Activated T-cell treated with anti-CD3 and anti-CD28 coated beads for 24 hours (primary cell): ENCODE measurements around the gene FAM98B.
"Not testable (repeated sequence)": the region's sequence is repeated elsewhere in the genome, so short reads cannot be mapped to it uniquely, and the experiment has no call there.

Source experiments
- DNase-seq: peaks from one replicate; pipeline ENCODE4 v3.0.0-alpha.2; 2020; ENCODE audit warnings: low read depth

FAM98B gene

DNA sequence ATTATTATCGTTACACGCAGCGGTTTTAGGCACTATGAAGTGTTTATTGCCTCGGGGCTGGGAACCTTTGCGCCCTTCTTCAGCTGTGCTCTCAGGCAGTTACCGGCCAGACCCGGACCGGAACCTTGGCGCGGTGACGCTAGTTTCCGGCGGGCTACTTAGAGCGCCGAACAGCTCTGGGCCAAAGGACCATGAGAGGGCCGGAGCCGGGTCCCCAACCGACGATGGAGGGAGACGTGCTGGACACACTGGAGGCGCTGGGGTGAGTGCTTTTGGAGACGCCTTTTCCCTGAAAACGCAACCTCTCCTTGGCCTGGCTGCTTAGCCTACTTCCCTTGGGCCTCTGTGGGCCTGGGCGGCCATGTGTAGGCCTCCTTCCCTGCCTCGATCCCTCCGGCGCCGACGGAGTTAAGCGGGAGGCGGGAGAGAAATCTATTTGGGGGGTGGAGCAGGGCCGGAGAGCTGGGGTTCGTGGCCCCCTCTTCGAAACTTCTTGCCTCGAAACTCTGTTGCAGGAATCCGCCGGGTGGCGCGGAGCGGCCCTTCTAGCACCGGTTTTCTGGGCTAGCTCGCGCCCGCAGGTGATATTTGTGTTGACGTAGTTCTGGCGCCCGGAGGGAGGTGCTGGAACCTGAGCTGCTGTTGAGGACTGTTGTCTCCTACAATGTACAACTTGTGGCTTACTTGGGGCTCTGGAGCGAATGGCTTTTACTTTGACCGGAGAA lies at the start of gene FAM98B:
Gene FAM98B (plus strand): TSS at position 157 of the 725 bp plus-strand sequence. CDS start 35 bp downstream, at position 192.
- DNase-seq: peak; percentile 89

DNA sequence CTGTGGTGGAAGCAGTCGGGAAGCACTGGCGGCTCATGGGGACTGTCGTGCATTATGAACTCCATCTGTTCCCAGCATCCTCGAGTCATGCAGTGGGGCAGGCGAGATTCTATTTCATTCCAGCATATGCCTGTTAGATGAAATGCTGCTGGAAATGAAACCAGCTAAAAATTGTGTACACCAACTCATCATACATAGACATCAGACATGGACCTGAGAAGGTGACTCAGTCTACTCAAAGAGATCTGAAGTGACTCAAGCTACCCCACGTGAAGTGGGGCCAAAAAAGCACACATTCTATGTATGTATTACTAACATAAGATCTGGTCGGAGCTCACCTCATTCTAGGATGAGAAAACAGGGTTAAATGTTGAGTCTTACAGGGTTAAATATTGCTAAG lies 47.5 kb upstream of the FAM98B start:
- no peak for DNase-seq

DNA sequence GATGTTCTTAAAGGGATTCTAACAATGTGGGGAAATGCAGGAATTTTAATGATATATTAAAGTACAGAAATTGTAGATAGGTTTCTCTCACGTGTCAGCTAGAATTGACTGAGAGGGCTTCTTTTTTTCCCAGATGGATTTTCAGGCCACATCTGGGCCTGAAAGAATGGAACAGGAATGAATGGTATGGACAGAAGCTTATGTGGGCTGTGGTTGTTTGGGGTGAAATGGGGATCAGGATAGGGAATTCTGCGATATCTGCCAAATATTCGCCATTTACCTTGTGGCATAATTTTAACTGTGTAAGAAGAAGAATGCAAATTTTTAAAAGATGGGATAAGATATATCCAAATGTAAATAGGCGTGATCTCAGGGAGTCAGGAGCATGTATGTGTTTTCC lies 45.4 kb upstream of the FAM98B start:
- no peak for DNase-seq

DNA sequence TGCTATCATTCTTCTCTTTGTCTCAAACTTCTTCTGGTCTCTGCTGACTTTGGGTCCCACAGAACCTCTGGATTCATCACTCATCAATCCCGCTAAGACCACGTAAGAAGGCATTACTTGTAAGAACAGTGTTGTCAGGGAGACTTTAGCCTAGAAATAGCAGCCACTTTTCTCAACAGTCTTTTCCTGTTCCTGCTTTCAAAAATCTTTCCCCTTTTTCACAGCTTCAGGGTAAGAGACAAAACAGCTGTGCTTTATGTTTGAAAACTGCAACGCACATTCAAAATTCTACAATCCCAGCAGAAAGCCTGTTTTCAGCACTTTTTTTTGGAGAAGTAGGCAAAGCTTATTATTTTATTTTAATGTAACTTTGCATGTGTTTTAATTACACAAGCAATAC lies 42.0 kb upstream of the FAM98B start:
- DNase-seq: no peak

DNA sequence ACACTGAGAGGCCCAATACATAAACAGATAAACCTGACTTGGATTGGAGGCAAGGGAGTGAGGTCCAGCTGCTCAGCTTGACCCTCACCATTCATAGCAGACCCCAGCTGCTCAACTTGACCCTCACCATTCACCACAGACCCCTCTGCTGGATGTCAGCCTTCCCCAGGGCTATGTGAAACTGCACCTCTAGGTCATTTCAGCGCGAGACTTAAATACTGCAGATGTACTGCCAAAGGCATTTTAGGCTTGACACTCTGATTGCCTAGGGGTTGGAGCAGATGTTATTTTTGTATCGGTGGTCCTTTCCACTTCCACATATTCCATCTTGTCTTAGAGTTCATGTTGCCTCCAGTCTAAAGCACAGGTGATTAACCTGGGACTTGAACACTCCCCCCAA lies 41.5 kb upstream of the FAM98B start:
- no peak for DNase-seq

DNA sequence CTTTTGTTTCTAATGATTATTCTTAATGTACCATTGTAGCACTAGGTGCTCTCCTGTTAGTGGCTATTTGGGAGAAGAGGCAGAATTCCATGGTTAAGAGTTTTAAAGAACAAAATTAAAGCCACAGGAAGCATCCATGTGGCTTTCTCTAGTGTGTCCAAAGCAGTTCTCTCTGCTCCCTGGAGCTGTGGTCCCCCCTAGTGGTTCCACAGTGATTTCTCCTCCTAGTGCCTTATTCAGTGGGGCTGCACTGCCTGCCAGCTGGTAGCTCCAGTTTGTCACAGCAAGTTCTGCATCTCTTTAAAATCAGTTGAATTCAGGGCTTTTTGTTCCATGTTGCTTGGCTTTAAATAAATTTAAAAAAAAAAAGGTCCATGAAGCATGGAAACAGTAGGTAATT lies 39.6 kb upstream of the FAM98B start:
- no peak for DNase-seq

DNA sequence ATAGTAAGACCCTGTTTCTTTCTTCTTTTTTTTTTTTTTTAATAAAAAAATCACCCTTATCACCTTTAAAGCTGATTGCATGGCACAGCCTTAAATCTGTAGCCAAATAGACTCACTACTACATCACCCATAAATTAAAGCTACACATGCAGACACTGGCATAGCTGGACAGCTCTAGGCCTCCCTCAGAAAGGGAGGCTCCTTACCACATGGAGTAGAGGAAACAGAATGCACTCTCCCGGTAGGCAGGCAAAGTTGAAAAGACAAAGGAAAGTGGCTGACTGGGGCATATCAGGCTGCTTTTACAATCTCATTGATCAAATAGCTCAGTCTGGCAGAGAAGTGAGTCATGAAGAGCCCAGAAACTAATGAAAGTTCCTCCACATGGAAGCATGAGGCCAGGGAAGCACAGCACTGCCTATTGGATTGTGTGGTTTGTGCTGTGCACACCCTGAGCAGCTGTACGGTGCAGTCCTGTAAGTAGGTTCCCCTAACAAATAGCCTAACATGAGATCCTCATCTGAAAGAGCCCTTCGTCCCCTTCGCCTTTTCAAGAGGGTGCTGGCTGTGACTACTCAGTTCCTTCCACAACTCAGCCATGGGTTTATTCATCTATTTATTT lies 32.7 kb upstream of the FAM98B start:
- DNase-seq: no peak

DNA sequence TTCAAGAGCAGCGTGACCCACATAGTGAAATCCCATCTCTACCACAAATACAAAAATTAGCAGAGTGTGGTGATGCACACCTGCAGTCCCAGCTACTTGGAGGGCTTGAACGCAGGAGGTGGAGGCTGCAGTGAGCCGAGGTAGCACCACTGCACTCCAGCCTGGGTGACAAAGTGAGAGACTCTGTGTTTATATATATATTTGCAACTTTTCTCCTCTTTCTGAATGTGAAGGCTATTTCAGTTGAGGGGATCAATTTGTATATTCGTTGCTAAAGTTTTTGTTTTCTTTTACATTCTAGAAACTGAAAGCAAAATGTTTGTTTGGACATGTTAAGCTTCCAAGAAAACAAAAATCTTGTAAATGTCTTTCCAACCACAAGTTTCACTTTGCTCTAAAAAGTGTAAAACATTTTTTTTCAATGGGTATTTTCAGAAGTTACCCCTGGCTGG lies 29.8 kb upstream of the FAM98B start:
- no peak for DNase-seq

DNA sequence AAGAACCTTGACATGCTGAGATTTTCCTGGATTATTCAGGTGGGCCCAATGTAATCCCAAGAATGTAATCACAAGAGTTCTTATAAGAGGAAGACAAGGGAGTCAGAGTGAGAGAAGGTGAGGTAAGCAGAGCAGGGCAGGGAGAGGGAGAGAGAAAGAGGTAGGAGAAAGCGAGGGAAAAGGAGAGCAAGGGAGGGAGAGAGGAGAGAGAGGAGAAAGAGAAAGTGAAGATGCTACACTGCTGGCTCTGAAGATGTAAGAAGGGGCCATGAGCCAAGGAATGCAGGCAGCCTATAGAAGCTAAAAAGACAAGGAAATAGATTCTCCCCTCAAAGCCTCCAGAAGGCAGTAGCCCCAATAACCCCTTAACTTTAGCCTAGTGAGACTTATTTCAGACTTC lies 28.7 kb upstream of the FAM98B start:
- no peak for DNase-seq

DNA sequence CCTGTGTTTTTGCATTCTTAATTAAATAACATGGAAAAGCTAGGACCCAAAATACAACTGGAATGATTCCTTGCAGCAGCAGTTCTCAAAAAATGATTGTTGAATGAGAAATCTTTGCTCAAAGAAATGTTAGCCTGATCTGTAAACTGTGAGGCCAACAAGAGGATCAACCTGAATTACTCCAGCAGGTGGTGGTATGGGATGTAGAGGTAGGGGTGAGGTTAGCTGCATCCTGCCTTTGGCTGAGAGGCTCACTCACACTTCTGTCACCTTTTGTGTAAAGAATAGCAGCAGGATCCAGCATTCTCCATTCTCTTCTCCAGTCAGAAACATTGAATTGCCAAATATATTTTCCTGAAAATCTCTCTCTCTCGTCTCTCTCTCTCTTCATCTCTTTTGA lies 26.5 kb upstream of the FAM98B start:
- no peak for DNase-seq

DNA sequence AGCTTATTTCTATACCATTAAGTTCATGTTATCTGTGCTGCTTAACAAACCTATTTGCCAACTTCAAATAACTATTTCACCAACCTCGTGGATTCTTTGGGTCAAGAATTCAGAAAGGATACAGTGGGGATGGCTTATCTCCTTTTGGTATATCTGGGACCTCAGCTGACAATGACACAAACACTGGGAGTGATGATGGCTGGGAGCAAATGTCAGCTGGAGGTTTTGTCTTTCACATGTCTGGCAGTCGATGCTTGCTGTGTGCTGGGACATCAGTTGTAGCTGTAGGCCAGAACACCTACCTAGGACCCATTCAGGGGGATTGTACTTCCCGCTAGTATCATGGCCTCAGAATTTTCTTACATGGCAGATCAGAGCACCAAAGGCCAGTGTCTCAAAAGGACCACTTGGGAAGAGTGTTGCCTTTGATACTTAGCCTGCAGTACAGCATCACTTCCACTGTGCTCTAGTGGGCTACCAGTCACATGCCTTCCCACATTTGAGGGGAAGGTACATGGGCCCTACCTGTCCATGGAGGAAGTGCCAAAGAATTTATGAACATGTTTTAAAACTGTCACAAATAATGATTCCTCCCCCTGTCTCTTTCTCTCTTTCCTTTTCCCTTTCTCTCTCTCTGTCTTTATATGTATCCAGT lies 23.7 kb upstream of the FAM98B start:
- no peak for DNase-seq

DNA sequence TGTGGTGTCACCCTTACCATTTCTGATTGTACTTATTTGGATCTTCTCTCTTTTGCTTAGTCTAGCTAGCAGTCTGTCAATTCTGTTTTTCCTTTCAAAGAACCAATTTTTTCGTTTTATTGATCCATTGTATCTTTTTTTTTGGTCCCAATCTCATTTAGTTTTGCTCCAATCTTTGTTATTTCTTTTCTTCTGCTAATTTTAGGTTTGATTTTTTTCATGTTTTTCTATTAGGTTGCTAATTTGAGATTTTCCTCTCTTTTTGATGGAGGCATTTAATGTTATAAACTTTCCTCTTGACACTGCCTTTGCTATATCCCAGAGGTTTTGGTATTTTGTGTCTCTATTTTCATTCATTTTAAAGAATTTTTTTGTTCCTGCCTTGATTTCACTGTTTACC lies 16.9 kb upstream of the FAM98B start:
- DNase-seq: no peak

DNA sequence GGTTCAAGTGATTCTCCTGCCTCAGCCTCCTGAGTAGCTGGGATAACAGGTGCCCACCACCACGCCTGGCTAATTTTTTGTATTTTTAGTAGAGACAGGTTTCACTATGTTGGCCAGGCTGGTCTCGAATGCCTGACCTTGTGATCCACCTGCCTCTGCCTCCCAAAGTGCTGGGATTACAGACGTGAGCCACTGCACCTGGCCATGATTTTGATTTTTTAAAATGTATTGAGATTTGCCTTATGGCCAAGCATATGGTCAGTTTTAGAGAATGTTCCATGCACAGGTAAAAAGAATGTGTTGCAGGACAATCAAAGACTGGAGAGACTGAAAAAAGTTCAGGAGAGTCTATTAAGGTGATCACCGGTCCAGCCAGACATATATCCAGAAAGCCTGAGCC lies 16.3 kb upstream of the FAM98B start:
- DNase-seq: not testable (repeated sequence)

DNA sequence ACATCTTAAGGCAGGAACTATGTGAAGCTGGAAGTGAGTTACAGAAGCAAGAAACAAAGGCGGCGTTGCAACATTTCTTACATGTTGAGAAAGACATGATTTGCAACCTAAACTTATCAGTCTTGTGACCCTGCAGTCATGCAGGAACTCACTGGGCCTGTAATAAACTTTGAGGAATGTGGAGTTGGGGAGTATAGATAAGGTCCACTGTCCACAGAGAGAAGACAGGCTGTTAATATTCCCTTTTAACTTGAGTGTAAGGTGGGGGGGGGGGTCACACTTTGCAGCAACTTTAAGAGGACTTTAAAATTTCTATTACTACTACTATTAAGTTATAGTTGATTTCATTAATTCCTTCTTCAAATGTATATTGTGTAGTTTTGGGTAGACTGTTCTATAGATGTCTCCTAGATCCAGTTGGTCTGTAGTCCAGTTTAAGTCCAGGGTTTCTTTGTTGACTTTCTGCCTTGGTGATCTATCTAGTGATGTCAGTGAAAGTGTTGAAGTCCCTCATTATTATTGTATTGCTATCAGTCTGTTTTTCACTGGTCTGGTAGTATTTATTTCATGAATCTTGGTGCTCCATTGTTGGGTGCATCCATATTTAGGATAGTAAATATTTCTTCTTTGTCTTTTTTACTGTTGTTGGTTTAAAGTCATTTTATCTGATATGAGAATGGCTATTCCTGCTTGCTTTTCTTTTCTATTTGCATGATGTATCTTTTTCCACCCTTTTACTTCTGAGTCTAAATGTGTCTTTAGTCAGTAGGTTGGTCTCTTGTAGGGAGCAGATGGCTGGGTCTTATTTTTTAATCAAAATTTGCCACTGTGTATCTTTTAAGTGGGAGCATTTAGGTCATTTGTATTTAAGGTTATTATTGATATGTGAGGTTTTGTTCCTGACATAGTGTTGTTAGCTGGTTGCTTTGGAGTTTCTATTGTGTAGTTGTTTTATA lies 15.6 kb upstream of the FAM98B start:
- no peak for DNase-seq

DNA sequence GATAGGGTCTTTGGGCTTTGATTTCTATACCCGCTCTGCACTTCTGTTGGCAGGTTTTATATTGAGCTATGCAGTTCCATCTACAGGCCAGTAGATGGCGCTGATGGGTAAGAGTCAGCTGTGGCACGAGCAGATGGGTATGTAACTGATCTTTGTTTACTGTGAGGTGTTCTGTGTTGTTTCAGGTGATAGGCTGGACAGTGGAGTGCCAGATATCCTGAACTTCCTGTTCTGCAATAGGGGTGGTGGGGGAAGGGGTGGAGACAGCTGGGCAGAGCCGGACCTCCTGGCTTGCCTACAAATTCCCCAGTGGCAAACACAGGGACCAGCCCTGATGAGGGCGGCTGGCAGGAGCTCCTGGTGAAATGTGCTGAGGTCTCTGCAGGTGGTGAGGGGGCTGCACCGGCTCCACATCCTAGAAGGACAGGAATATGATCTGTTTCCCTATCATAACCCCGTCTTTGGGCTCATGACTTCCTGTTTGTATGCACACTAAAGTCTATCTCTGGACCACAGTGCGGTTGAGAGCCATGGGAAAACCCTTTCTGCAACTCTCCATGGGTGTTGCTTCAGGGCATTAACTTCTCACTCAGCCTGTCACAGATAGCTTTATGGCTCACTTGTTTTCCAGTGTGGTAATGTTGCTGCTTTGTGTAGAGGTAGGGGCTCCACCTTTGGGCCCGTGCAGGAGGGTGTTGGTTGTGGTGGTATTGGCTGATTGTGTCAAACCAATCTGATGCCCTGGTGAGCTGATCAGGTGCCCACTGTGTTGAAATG lies 13.4 kb upstream of the FAM98B start:
- DNase-seq: peak; percentile 40

DNA sequence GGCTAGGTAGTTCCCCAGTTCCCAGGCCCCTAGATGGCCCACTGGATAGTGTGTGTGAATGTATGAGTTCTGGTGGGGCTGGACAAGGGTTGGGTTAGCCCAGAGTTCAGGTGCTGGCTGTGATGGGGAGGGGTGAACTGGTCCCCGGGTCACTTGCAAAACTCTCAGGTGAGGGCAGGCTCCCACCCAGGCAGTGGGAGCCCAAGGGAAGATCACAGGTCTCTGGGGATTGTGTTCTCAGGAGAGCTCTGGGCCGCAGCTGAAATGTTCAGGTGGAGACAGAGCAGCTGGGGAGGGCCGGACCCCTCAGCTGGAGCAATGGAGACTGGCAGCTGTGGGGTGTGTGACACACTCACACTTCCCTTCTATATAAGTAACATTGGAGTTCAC lies 12.8 kb upstream of the FAM98B start:
- no peak for DNase-seq

DNA sequence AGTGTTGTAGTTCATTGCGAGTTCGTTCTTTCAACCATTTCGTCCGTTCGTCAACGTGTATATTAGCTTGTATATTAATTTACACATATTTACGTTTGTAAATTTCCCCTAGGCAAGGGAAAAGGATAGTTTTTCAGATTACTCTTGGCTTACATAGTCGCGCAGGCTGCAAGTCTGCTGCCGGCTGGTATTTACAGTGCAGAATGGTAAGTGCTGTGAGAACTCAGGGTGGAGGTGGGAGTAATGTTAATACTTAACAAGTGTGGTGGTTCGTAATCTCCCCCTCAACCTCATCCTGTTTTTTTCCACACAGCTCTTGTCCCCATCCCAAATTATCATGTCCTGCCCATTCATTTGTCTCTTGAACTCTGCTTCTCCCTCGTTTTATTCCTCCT lies 766 bp downstream of the FAM98B start:
- DNase-seq: no peak

DNA sequence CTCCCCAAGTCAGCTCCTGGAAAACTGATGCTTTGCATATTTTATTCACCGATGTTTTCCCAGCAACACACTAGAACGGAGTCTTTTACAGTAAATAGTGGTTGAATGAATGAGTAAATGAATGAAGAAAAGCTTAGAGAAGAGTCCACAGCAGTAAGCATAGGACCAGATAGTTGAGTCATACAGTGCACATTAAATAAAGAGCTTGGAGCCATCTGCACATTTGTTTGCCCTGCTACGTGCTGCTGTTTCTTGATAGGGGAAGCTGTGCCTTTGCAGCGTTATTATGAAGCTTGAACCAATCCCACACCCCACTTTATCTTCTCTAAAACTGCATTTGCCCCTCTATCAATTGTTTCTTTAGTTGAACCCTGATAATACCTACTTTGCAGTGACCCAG lies 1.2 kb downstream of the FAM98B start:
- DNase-seq: no peak

DNA sequence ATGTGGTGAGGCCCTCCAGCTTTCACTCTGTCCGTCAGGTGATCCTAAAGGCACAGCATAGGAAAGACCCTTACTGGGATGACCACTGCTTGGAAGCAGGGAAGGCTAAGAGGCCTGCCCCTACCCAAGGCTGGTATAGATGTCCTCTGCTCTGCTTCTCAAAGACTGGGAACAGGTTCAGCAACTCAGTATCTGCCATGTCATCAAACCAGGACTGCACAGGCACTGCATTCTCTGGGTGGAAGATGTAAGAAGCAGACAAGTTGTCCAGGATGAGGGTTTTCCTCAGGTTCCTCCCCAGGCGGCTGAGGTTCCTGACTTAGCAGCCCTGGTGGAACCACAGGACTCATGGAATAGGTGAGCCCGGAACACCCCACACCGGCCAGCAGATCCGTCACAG lies 4.7 kb downstream of the FAM98B start:
- no peak for DNase-seq

DNA sequence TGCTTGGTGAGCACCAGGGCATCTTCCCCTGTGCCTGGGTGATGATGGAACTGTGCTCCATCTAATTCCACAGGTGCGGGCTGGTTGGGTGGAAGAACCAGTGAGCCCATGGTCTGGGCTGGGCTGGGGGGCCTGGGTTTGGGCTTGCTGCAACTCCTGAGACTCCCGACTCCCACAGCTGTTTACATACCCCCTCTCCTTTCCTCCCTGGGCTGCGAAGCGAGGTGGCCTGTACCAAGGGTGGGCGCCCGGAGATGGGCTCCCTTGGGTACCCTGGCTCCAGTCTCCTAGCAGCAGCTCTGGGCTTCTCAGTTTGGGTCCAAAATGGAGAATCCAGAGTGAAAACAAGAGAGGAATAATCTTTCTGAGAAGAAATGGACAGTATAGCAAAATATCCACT lies 5.6 kb downstream of the FAM98B start:
- DNase-seq: no peak

DNA sequence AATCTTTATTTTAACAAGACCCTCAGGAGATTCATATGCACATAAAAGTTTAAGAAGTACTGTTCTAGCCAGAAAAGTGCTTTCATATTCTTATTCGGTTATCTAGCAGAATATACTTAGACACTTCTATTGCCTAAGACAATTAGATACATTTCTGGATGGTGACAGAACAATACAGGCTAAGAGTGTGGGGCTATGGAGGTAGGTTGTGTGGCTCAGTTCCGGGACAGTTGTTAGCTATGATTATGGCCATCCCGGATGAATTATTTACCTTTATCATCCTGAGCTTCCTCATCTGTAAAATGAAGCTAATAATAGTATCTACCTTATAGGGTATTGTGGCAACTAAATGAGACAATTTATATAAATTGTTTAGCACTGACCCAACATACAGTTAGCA lies 6.6 kb downstream of the FAM98B start:
- no peak for DNase-seq
